Liver (tissue), 3 donors: ENCODE results near the gene CCR5AS.

Source experiments
- CTCF ChIP-seq: fragments of 150-350 bp; IDR thresholded peaks from 2 replicates; pipeline ENCODE4 v1.5.1; 2017; ENCODE audit warnings: improper control_type of control experiment, low read depth, low read length; ENCODE audit not compliant: missing input control
- MAX ChIP-seq: IDR thresholded peaks from 2 replicates; pipeline ENCODE4 v1.6.1; 2016; ENCODE audit warnings: antibody characterized with exemption
- RAD21 ChIP-seq, 2 donors: IDR thresholded peaks; 2 replicates each; pipeline ENCODE4 v1.6.1; 2016; ENCODE audit warnings: antibody characterized with exemption in 2 of 2, mild to moderate bottlenecking in 2 of 2
- REST ChIP-seq: IDR thresholded peaks from 2 replicates; pipeline ENCODE4 v1.6.1; 2016; ENCODE audit warnings: antibody characterized with exemption, mild to moderate bottlenecking
- YY1 ChIP-seq: IDR thresholded peaks from 2 replicates; pipeline ENCODE4 v1.6.1; 2016; ENCODE audit warnings: antibody characterized with exemption, mild to moderate bottlenecking
- donor health status: healthy.
- donor health status: healthy.

GRCh38 chr3:46406788-46407611 lies at the start of gene CCR5AS, which contains the start of gene CCRL2:
- TF ChIP-seq CTCF: no peak
- no peak for TF ChIP-seq YY1
- no peak for TF ChIP-seq MAX
- no peak for TF ChIP-seq REST
- TF ChIP-seq RAD21 (IDR thresholded peaks at IDR 0.05): no peak
